ENCODE results near the gene ANKRD33. TPM values are rescaled to one million over a fixed set of nuclear protein-coding genes. Genes with fewer than 3 reads are reported as not detected.

Gene ANKRD33
- total RNA-seq, 4 donors from 2014 or later: not detected

GRCh38 chr12:51906430-51907082 lies 18.7 kb downstream of the ANKRD33 start:
- intact Hi-C loops (cut with DNase I): no loop called here
- H3K27me3 ChIP-seq: peaks cover 9% of the 10 kb centered on the region
- H3K36me3 ChIP-seq: no peaks in the 10 kb centered on the region
- peak overlapping the region in 1 of 3 donors; percentile 52 for H3K4me3 ChIP-seq (replicated peaks in 1 of 3)
- no peak for DNase-seq
- peak overlapping the region; percentile 92 to 95 (median 93) for H3K27ac ChIP-seq
- TF ChIP-seq CTCF (IDR thresholded peaks at IDR 0.05) (no peak), POLR2A (IDR thresholded peaks at IDR 0.05) (no peak)
- H3K9me3 ChIP-seq: no peaks in the 10 kb centered on the region
- peaks cover 11 to 43% of the 10 kb centered on the region in 2 donors for H3K4me1 ChIP-seq
- WGBS, 2 donors: 24 to 36% methylated on average over 13 to 16 of the region's 23 CpGs

GRCh38 chr12:51907083-51907855 lies 19.4 kb downstream of the ANKRD33 start, which contains the start of gene ACVRL1:
Gene ACVRL1 (plus strand): TSS chr12:51907504. CDS start chr12:51912475, 4,971 bp downstream.
- Histone ChIP-seq H3K36me3 (no peaks in the 10 kb centered on the region), H3K9me3 (no peaks in the 10 kb centered on the region), H3K4me1 (peaks cover 15 to 49% of the 10 kb centered on the region in 2 donors), H3K27me3 (peaks cover 9% of the 10 kb centered on the region), H3K4me3 (replicated peaks in 1 of 3) (peak within 1 kb of the TSS in 2 of 3 donors; percentile 37 to 52), H3K27ac (peak within 1 kb of the TSS; percentile 92 to 95 (median 93))
- intact Hi-C loops (cut with DNase I): no loop called here
- 9 to 18% methylated on average over 8 to 35 of the region's 74 CpGs for WGBS, 2 donors
- DNase-seq: no peak
- no peak for TF ChIP-seq CTCF (IDR thresholded peaks at IDR 0.05)
- TF ChIP-seq POLR2A (IDR thresholded peaks at IDR 0.05): peak in 1 of 2 donors; percentile 13

GRCh38 chr12:51907856-51908425 lies 20.0 kb downstream of the ANKRD33 start:
- DNase-seq: no peak
- Histone ChIP-seq H3K4me3 (replicated peaks in 1 of 3) (peak overlapping the region in 2 of 3 donors; percentile 37 to 52), H3K27me3 (peaks cover 9% of the 10 kb centered on the region), H3K4me1 (peaks cover 15 to 54% of the 10 kb centered on the region in 2 donors), H3K27ac (peak overlapping the region; percentile 92 to 95 (median 93)), H3K36me3 (no peaks in the 10 kb centered on the region), H3K9me3 (no peaks in the 10 kb centered on the region)
- intact Hi-C loops (cut with DNase I): no loop called here
- TF ChIP-seq CTCF (IDR thresholded peaks at IDR 0.05) (no peak), POLR2A (IDR thresholded peaks at IDR 0.05) (no peak)
- 62 to 75% methylated on average over 7 of the region's 7 CpGs for WGBS, 2 donors

- Histone ChIP-seq H3K4me3 (replicated peaks in 1 of 3) (no peak overlapping the region), H3K27ac (peak overlapping the region in 2 of 3 donors; percentile 63 to 69), H3K27me3 (peaks cover 9% of the 10 kb centered on the region), H3K9me3 (no peaks in the 10 kb centered on the region), H3K4me1 (peaks cover 15 to 62% of the 10 kb centered on the region in 2 donors), H3K36me3 (no peaks in the 10 kb centered on the region)
- no peak for DNase-seq
- no peak for TF ChIP-seq POLR2A (IDR thresholded peaks at IDR 0.05)
- TF ChIP-seq CTCF (IDR thresholded peaks at IDR 0.05): no peak
- 82 to 89% methylated on average over 9 of the region's 9 CpGs for WGBS, 2 donors
- intact Hi-C loops (cut with DNase I): no loop called here
Observed at GRCh38 chr12:51908876-51909592, 21.1 kb downstream of the ANKRD33 start.

Data from thyroid gland (tissue), 4 donors.